Neural crest cell (in vitro differentiated cells): ENCODE data around the gene ARHGEF4. TPM values are rescaled to one million over a fixed set of nuclear protein-coding genes. Genes with fewer than 3 reads are reported as not detected.

Source experiments
- DNase-seq: peaks from one replicate; pipeline ENCODE4 v3.0.0; 2021; ENCODE audit warnings: low read depth, mixed read lengths, low spot score
- H3K27ac Mint-ChIP-seq: one replicate; pipeline ENCODE4 v1.8.0; 2021; ENCODE audit warnings: mild to moderate bottlenecking, mixed read lengths; ENCODE audit not compliant: unreplicated experiment
- H3K27me3 Mint-ChIP-seq: 2 replicates; pipeline ENCODE4 v1.8.0; 2021; ENCODE audit warnings: low read depth, mild to moderate bottlenecking, mixed read lengths
- H3K36me3 Mint-ChIP-seq: 2 replicates; pipeline ENCODE4 v1.8.0; 2021; ENCODE audit warnings: low read depth, mild to moderate bottlenecking, mixed read lengths
- H3K4me1 Mint-ChIP-seq: 2 replicates; pipeline ENCODE4 v1.8.0; 2021; ENCODE audit warnings: mixed read lengths
- H3K4me3 Mint-ChIP-seq: one replicate; pipeline ENCODE4 v1.8.0; 2021; ENCODE audit warnings: mild to moderate bottlenecking, mixed read lengths
- H3K9me3 Mint-ChIP-seq: 2 replicates; pipeline ENCODE4 v1.8.0; 2021; ENCODE audit warnings: mixed read lengths
- total RNA-seq: library from RNA; stranded (reverse); gene quantifications from 2 replicates; pipeline ENCODE4 v1.2.1, GENCODE V29; 2021
- TF ChIP-seq, protein P1 (sequence below): fragments of 200-600 bp; sonication (generic); conservative IDR thresholded peaks from 2 replicates; pipeline ENCODE4 v1.5.0; 2021; ENCODE audit warnings: antibody characterized with exemption, mild to moderate bottlenecking

Gene ARHGEF4
- total RNA-seq, 1 donor from 2014 or later: 22.1 TPM

DNA sequence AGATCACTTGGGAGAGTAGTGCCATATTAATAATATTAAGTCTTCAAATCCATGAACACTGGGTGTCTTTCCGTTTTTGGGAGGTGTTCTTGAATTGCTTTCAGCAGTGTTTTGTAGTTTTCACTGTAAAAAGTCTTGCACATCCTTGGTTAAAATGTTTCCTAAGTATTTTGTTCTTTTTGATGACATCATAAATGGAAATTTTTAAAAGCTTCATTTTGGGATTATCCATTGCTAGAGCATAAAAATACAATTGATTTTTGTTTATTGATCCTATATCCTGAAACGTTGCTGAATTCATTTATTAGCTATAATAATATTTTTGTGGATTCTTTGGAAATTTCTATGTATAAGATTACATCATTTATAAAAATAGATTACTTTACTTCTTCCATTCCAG, 96.8 kb downstream of the ARHGEF4 start:
- peaks cover 27% of the 10 kb centered on the region for H3K36me3 Mint-ChIP-seq
- no peaks in the 10 kb centered on the region for H3K4me1 Mint-ChIP-seq
- no peak for DNase-seq
- H3K4me3 Mint-ChIP-seq: no peak overlapping the region
- H3K27me3 Mint-ChIP-seq: peaks cover 2% of the 10 kb centered on the region
- TF ChIP-seq, protein P1, sequence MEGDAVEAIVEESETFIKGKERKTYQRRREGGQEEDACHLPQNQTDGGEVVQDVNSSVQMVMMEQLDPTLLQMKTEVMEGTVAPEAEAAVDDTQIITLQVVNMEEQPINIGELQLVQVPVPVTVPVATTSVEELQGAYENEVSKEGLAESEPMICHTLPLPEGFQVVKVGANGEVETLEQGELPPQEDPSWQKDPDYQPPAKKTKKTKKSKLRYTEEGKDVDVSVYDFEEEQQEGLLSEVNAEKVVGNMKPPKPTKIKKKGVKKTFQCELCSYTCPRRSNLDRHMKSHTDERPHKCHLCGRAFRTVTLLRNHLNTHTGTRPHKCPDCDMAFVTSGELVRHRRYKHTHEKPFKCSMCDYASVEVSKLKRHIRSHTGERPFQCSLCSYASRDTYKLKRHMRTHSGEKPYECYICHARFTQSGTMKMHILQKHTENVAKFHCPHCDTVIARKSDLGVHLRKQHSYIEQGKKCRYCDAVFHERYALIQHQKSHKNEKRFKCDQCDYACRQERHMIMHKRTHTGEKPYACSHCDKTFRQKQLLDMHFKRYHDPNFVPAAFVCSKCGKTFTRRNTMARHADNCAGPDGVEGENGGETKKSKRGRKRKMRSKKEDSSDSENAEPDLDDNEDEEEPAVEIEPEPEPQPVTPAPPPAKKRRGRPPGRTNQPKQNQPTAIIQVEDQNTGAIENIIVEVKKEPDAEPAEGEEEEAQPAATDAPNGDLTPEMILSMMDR: no peak
- no peak overlapping the region for H3K27ac Mint-ChIP-seq
- peaks cover 14% of the 10 kb centered on the region for H3K9me3 Mint-ChIP-seq

DNA sequence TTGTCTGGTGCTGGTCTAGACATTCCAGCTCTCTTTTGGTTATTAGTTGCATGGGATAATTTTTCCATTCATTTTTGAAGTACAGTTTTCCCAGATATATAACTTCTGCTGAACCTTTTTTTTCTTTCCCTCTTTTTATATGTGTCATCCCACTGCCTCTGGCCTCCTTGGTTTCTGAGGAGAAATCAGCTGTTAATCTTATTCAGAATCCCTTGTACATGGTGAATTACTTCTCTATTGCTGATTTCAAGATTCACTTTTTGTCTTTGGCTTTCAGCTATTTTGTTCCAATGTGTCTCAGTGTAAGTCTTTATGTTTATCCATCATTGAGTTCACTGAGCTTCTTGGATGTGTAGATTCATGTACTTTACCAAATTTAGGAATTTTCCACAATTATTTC, 99.7 kb downstream of the ARHGEF4 start:
- H3K27ac Mint-ChIP-seq: no peak overlapping the region
- DNase-seq: no peak
- H3K36me3 Mint-ChIP-seq: peaks cover 39% of the 10 kb centered on the region
- TF ChIP-seq, protein P1: no peak
- H3K27me3 Mint-ChIP-seq: peaks cover 2% of the 10 kb centered on the region
- no peak overlapping the region for H3K4me3 Mint-ChIP-seq
- H3K4me1 Mint-ChIP-seq: no peaks in the 10 kb centered on the region
- H3K9me3 Mint-ChIP-seq: peaks cover 17% of the 10 kb centered on the region

DNA sequence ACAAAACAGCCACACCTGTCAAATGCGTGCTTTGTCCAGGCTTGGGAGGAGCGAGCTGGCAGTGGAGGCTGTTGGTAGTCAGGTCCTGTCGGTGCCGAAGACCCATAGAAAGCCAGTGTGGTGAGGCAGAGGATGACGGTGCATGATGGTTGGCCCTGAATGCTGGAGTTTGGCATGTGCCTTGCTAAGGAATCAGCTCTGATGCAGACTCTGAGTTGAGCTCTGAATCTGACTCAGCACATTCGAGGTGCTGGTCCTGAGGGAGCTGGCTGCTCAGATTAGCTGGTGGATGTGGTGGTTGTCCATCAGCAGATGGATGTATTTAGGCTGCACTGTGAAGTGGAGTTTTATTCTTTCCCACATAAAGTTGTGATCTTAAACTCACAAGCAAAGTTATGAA, 111.3 kb downstream of the ARHGEF4 start:
- no peak for DNase-seq
- no peaks in the 10 kb centered on the region for H3K27me3 Mint-ChIP-seq
- peaks cover 7% of the 10 kb centered on the region for H3K9me3 Mint-ChIP-seq
- H3K4me1 Mint-ChIP-seq: no peaks in the 10 kb centered on the region
- peaks cover 25% of the 10 kb centered on the region for H3K36me3 Mint-ChIP-seq
- TF ChIP-seq, protein P1: no peak
- no peak overlapping the region for H3K4me3 Mint-ChIP-seq
- H3K27ac Mint-ChIP-seq: peak overlapping the region; percentile 50

DNA sequence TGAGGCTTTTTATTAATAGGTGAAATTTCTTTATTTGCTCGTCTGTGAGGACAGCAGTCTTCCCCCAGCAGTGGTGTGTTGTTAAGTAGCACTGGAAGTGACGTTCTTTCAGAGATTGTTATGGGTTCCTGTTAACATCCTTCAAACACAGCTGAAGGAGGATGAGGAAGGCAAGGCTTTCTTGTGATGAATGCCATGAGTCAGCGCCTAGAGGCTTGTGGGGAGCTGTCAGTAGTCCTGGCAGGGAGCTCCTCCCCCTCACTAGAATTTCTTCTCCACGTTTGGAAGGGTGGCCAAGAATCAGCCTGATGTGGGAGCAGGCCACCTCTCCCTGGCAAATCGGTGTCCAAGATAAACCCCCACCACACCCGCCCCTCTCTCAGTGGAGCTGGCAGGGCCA, 113.2 kb downstream of the ARHGEF4 start:
- Mint-ChIP-seq H3K27ac (no peak overlapping the region), H3K4me1 (no peaks in the 10 kb centered on the region), H3K4me3 (no peak overlapping the region), H3K27me3 (no peaks in the 10 kb centered on the region), H3K9me3 (peaks cover 5% of the 10 kb centered on the region), H3K36me3 (peaks cover 24% of the 10 kb centered on the region)
- no peak for DNase-seq
- TF ChIP-seq, protein P1: no peak

DNA sequence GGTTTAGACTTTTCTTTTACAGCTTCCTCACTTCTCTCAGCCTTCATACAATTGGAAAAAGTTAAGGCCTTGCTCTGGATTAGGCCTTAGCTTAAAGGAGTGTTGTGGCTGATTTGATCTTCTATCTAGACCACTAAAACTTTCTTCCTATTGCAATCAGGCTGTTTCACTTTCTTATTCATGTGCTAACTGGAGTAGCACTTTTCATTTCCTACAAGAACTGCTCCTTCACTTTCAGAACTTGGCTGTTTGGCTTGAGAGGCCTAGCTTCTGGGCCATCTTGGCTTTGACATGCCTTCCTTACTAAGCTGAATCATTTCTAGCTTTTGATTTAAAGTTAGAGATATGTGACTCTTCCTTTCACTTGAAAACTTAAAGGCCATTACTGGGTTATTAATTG, 114.3 kb downstream of the ARHGEF4 start:
- no peaks in the 10 kb centered on the region for H3K4me1 Mint-ChIP-seq
- peaks cover 23% of the 10 kb centered on the region for H3K36me3 Mint-ChIP-seq
- no peak overlapping the region for H3K4me3 Mint-ChIP-seq
- peaks cover 13% of the 10 kb centered on the region for H3K9me3 Mint-ChIP-seq
- TF ChIP-seq, protein P1: no peak
- no peak for DNase-seq
- peaks cover 3% of the 10 kb centered on the region for H3K27me3 Mint-ChIP-seq
- H3K27ac Mint-ChIP-seq: no peak overlapping the region

DNA sequence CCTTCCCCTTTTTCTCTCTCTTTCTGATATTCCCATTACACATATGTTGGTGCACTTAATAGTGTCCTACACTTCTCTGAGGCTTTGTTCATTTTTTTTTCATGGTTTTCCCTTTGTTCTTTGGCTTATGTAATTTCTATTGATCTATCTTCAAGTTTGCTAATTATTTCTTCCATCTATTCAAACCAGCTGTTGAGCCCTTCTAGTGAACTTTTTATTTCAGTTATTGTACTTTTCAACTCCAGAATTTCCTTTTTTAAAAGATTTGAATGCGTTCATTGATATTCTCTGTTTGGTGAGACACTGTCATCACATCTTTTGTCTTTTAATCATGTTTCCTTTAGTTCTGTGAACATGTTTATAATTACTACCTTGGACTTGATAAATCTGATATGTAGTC, 118.2 kb downstream of the ARHGEF4 start:
- TF ChIP-seq, protein P1: no peak
- Mint-ChIP-seq H3K9me3 (peaks cover 13% of the 10 kb centered on the region), H3K4me3 (no peak overlapping the region), H3K4me1 (no peaks in the 10 kb centered on the region), H3K36me3 (peaks cover 21% of the 10 kb centered on the region), H3K27ac (no peak overlapping the region), H3K27me3 (peaks cover 17% of the 10 kb centered on the region)
- DNase-seq: no peak
